WTC11 (cell line): ENCODE results near the gene SOX18. TPM values are rescaled to one million over a fixed set of nuclear protein-coding genes. Genes with fewer than 3 reads are reported as not detected.

Experiments
- ATAC-seq: fragments of 200-7000 bp; cut with Tn5 transposase; 2 replicates; pipeline ENCODE4 v1.10.0; 2021; ENCODE audit warnings: mild to moderate bottlenecking, moderate library complexity
- CTCF ChIA-PET: fragments of 300-600 bp; sonication (Branson Sonifier 250); formaldehyde crosslinking; loops from one replicate; lab custom pipeline; 2021; ENCODE audit warnings: antibody characterized with exemption; lab: Charles Lee
- POLR2A ChIA-PET: fragments of 350-600 bp; sonication (Branson Sonifier 250); formaldehyde crosslinking; loops from one replicate; lab custom pipeline; 2021; ENCODE audit warnings: antibody characterized with exemption; lab: Charles Lee
- DNase-seq: peaks from one replicate; pipeline ENCODE4 v3.0.0; 2021; ENCODE audit warnings: low spot score
- H3K27ac Mint-ChIP-seq: 2 replicates; pipeline ENCODE4 v1.8.0; 2021; ENCODE audit warnings: mixed read lengths
- H3K27me3 Mint-ChIP-seq: 2 replicates; pipeline ENCODE4 v1.8.0; 2021; ENCODE audit warnings: low read depth, mild to moderate bottlenecking, moderate library complexity, mixed read lengths
- H3K36me3 Mint-ChIP-seq: 2 replicates; pipeline ENCODE4 v1.8.0; 2021; ENCODE audit warnings: mixed read lengths
- H3K4me1 Mint-ChIP-seq: 2 replicates; pipeline ENCODE4 v1.8.0; 2022; ENCODE audit warnings: mixed read lengths
- H3K4me3 Mint-ChIP-seq: 2 replicates; pipeline ENCODE4 v1.8.0; 2021; ENCODE audit warnings: mild to moderate bottlenecking, moderate library complexity, mixed read lengths
- H3K9me3 Mint-ChIP-seq: 2 replicates; pipeline ENCODE4 v1.8.0; 2021; ENCODE audit warnings: mixed read lengths
- ELF4 ChIP-seq: sonication (generic); formaldehyde crosslinking; IDR thresholded peaks from 2 replicates; pipeline ENCODE4 v1.8.1; 2022; ENCODE audit warnings: low read depth, mild to moderate bottlenecking, moderate library complexity, missing genetic modification reagents
- EMX1 ChIP-seq: fragments of 250-450 bp; sonication (Bioruptor Pico); IDR thresholded peaks from 2 replicates; pipeline ENCODE4 v1.8.0; 2021; ENCODE audit warnings: mild to moderate bottlenecking
- FOXJ3 ChIP-seq: sonication (generic); formaldehyde crosslinking; IDR thresholded peaks from 2 replicates; pipeline ENCODE4 v1.9.0; 2021; ENCODE audit warnings: missing genetic modification reagents, mild to moderate bottlenecking, borderline replicate concordance
- FOXP1 ChIP-seq: sonication (generic); formaldehyde crosslinking; IDR thresholded peaks from 2 replicates; pipeline ENCODE4 v1.8.0; 2022; ENCODE audit warnings: missing genetic modification reagents, mild to moderate bottlenecking, moderate library complexity, borderline replicate concordance
- JUN ChIP-seq: sonication (generic); formaldehyde crosslinking; IDR thresholded peaks from 2 replicates; pipeline ENCODE4 v1.8.0; 2023; ENCODE audit warnings: mild to moderate bottlenecking, missing genetic modification reagents
- NFATC4 ChIP-seq: fragments of 250-450 bp; sonication (Bioruptor Pico); IDR thresholded peaks from 2 replicates; pipeline ENCODE4 v1.9.0; 2021; ENCODE audit warnings: mild to moderate bottlenecking
- NFE2L1 ChIP-seq: sonication (generic); formaldehyde crosslinking; IDR thresholded peaks from 2 replicates; pipeline ENCODE4 v1.8.1; 2023; ENCODE audit warnings: missing genetic modification reagents
- NR2C2 ChIP-seq: sonication (generic); formaldehyde crosslinking; IDR thresholded peaks from 2 replicates; pipeline ENCODE4 v1.8.0; 2022; ENCODE audit warnings: mild to moderate bottlenecking, missing genetic modification reagents
- RORB ChIP-seq: fragments of 250-450 bp; sonication (Bioruptor Pico); IDR thresholded peaks from 2 replicates; pipeline ENCODE4 v1.9.0; 2021; ENCODE audit warnings: mild to moderate bottlenecking
- TEAD4 ChIP-seq: sonication (generic); formaldehyde crosslinking; IDR thresholded peaks from 2 replicates; pipeline ENCODE4 v1.8.0; 2022; ENCODE audit warnings: mild to moderate bottlenecking, missing genetic modification reagents
- TP53 ChIP-seq: sonication (generic); formaldehyde crosslinking; IDR thresholded peaks from 2 replicates; pipeline ENCODE4 v1.8.1; 2023; ENCODE audit warnings: mild to moderate bottlenecking, missing genetic modification reagents
- USF1 ChIP-seq: sonication (generic); formaldehyde crosslinking; IDR thresholded peaks from 2 replicates; pipeline ENCODE4 v1.8.0; 2022; ENCODE audit warnings: mild to moderate bottlenecking, missing genetic modification reagents
- ZMAT4 ChIP-seq: fragments of 250-450 bp; sonication (Bioruptor Pico); IDR thresholded peaks from 2 replicates; pipeline ENCODE4 v1.9.0; 2021; ENCODE audit warnings: mild to moderate bottlenecking
- ZNF121 ChIP-seq: sonication (generic); formaldehyde crosslinking; IDR thresholded peaks from 2 replicates; pipeline ENCODE4 v1.8.0; 2023; ENCODE audit warnings: missing genetic modification reagents
- ZNF219 ChIP-seq: sonication (generic); formaldehyde crosslinking; IDR thresholded peaks from 2 replicates; pipeline ENCODE4 v1.8.0; 2023; ENCODE audit warnings: missing genetic modification reagents, mild to moderate bottlenecking, borderline replicate concordance
- total RNA-seq: library from RNA; stranded (reverse); gene quantifications from 3 replicates; pipeline ENCODE4 v1.2.3, GENCODE V29; 2021
- TF ChIP-seq, protein P1 (sequence below): sonication (generic); formaldehyde crosslinking; IDR thresholded peaks from 2 replicates; pipeline ENCODE4 v1.8.1; 2022; ENCODE audit warnings: mild to moderate bottlenecking, missing genetic modification reagents, moderate library complexity, borderline replicate concordance
- TF ChIP-seq, protein P2 (sequence below): sonication (generic); formaldehyde crosslinking; IDR thresholded peaks from 2 replicates; pipeline ENCODE4 v1.8.1; 2023; ENCODE audit warnings: mild to moderate bottlenecking, missing genetic modification reagents, moderate library complexity
- TF ChIP-seq, protein P3 (sequence below): sonication (generic); formaldehyde crosslinking; IDR thresholded peaks from 2 replicates; pipeline ENCODE4 v1.8.0; 2022; ENCODE audit warnings: mild to moderate bottlenecking, missing genetic modification reagents
- TF ChIP-seq, protein P4 (sequence below): sonication (generic); formaldehyde crosslinking; IDR thresholded peaks from 2 replicates; pipeline ENCODE4 v1.8.1; 2022; ENCODE audit warnings: low read depth, mild to moderate bottlenecking, moderate library complexity, missing genetic modification reagents, borderline replicate concordance

The SOX18 gene
- total RNA-seq, 1 experiment from 2014 or later, result 0.81 TPM

- CTCF ChIA-PET, result interaction anchor here (0.9 to 1.2 kb wide), 2 partner anchors 28 to 46 kb away, joined by 3 to 4 read pairs; no protein-coding TSS in a partner anchor
- H3K27ac Mint-ChIP-seq, result no peak overlapping the region
- POLR2A ChIA-PET, result no interaction called here
Measured at GRCh38 chr20:64074184-64074789, 24.8 kb upstream of the SOX18 start.

DNA sequence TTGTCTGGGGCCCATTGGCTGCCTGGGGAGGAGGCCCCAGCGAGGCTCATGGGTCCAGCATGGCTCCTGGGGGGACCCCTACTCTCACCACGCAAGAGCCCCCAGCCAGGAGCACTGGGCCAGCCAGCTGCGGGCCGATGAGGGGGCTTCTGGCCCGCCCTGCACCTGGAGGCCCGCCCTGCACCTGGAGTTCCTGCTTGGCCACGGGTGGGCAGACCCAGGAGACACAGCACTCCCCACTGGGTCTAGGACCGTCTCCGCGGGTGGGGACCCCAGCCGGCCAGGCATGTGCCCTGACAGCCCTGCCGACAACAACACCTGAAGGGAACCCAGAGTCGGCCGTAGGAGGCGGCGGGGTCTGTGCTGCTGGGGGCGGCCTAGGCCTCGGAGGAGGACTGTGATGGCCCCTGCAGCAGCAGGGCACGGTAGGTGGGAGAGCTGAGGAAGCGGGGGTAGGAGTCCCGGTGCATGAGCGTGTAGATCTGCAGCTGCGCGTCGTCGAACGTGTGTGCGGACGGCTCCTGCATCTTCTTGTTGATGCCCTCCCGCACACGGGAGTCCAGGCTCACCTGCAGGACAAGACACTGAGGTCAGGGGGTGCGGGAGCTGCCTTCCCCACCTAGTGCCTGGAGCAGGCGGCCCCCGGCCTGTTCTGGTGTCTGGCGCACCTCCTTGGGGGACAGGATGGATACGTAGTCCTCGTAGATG is 24.2 kb upstream of the SOX18 start:
- no peaks in the 10 kb centered on the region for H3K9me3 Mint-ChIP-seq
- no peak overlapping the region for H3K27ac Mint-ChIP-seq
- H3K36me3 Mint-ChIP-seq, result no peaks in the 10 kb centered on the region
- H3K27me3 Mint-ChIP-seq, result no peaks in the 10 kb centered on the region; the same call in 1 of the 2 replicates
- H3K4me1 Mint-ChIP-seq, result peaks cover 4% of the 10 kb centered on the region
- no peak overlapping the region for H3K4me3 Mint-ChIP-seq
- DNase-seq (no peak), ATAC-seq (no peak)
- CTCF ChIA-PET, result interaction anchor here (0.9 to 1.3 kb wide), 4 partner anchors 29 to 93 kb away, joined by 3 to 4 read pairs (median 3); partner anchors contain the start of gene PRPF6
- POLR2A ChIA-PET, result no interaction called here
- TF ChIP-seq NFE2L1 (CRISPR knock-in tag), result no peak

More at GRCh38 chr20:64074184-64074789, 24.8 kb upstream of the SOX18 start:
- no peaks in the 10 kb centered on the region for H3K36me3 Mint-ChIP-seq
- TF ChIP-seq TP53 (CRISPR knock-in tag), result no peak
- no peak for TF ChIP-seq ELF4 (CRISPR knock-in tag)
- TF ChIP-seq ZMAT4 (CRISPR knock-in tag), result no peak
- TF ChIP-seq, protein P1, sequence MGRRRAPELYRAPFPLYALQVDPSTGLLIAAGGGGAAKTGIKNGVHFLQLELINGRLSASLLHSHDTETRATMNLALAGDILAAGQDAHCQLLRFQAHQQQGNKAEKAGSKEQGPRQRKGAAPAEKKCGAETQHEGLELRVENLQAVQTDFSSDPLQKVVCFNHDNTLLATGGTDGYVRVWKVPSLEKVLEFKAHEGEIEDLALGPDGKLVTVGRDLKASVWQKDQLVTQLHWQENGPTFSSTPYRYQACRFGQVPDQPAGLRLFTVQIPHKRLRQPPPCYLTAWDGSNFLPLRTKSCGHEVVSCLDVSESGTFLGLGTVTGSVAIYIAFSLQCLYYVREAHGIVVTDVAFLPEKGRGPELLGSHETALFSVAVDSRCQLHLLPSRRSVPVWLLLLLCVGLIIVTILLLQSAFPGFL, result no peak
- no peak for TF ChIP-seq JUN (CRISPR knock-in tag)
- TF ChIP-seq FOXJ3, result no peak
- no peak for TF ChIP-seq ZNF121 (CRISPR knock-in tag)
- no peak for TF ChIP-seq EMX1 (CRISPR knock-in tag)
- TF ChIP-seq USF1 (CRISPR knock-in tag), result no peak
- TF ChIP-seq, protein P2, sequence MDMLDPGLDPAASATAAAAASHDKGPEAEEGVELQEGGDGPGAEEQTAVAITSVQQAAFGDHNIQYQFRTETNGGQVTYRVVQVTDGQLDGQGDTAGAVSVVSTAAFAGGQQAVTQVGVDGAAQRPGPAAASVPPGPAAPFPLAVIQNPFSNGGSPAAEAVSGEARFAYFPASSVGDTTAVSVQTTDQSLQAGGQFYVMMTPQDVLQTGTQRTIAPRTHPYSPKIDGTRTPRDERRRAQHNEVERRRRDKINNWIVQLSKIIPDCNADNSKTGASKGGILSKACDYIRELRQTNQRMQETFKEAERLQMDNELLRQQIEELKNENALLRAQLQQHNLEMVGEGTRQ (CRISPR knock-in tag), result no peak
- no peak for TF ChIP-seq FOXP1 (CRISPR knock-in tag)
- TF ChIP-seq, protein P3, sequence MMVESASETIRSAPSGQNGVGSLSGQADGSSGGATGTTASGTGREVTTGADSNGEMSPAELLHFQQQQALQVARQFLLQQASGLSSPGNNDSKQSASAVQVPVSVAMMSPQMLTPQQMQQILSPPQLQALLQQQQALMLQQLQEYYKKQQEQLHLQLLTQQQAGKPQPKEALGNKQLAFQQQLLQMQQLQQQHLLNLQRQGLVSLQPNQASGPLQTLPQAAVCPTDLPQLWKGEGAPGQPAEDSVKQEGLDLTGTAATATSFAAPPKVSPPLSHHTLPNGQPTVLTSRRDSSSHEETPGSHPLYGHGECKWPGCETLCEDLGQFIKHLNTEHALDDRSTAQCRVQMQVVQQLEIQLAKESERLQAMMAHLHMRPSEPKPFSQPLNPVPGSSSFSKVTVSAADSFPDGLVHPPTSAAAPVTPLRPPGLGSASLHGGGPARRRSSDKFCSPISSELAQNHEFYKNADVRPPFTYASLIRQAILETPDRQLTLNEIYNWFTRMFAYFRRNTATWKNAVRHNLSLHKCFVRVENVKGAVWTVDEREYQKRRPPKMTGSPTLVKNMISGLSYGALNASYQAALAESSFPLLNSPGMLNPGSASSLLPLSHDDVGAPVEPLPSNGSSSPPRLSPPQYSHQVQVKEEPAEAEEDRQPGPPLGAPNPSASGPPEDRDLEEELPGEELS (CRISPR knock-in tag), result no peak
- no peak for TF ChIP-seq TEAD4 (CRISPR knock-in tag)
- no peak for TF ChIP-seq NR2C2 (CRISPR knock-in tag)
- TF ChIP-seq RORB (CRISPR knock-in tag), result no peak
- no peak for TF ChIP-seq NFATC4
- TF ChIP-seq, protein P4, sequence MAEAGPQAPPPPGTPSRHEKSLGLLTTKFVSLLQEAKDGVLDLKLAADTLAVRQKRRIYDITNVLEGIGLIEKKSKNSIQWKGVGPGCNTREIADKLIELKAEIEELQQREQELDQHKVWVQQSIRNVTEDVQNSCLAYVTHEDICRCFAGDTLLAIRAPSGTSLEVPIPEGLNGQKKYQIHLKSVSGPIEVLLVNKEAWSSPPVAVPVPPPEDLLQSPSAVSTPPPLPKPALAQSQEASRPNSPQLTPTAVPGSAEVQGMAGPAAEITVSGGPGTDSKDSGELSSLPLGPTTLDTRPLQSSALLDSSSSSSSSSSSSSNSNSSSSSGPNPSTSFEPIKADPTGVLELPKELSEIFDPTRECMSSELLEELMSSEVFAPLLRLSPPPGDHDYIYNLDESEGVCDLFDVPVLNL (CRISPR knock-in tag), result no peak
- no peak for TF ChIP-seq ZNF219 (CRISPR knock-in tag)
- TF ChIP-seq, all 79 proteins: peak for 0
- Mint-ChIP-seq H3K9me3 (no peaks in the 10 kb centered on the region), H3K4me1 (peaks cover 9% of the 10 kb centered on the region), H3K4me3 (no peak overlapping the region), H3K27me3 (no peaks in the 10 kb centered on the region; the same call in 1 of the 2 replicates)
- DNase-seq, result no peak
- no peak for ATAC-seq
